ENCODE results near the gene RTEL1.
"Not testable (repeated sequence)": the region's sequence is repeated elsewhere in the genome, so short reads cannot be mapped to it uniquely, and the experiment has no call there.

Gene RTEL1

GRCh38 chr20:63611646-63612045 lies 46.5 kb upstream of the RTEL1 start:
- Histone ChIP-seq H3K4me2 (ENCODE audit: low read length) (no peak overlapping the region), H3K9ac (ENCODE audit: low read length) (no peak overlapping the region), H3K4me3 (ENCODE audit: low read depth, low read length, poor library complexity, severe bottlenecking) (no peak overlapping the region), H3K9me2 (ENCODE audit: low read depth, low read length) (no peaks in the 10 kb centered on the region), H4K20me1 (ENCODE audit: insufficient read depth, low read length) (no peaks in the 10 kb centered on the region), H3K27me3 (ENCODE audit: insufficient read depth, low read length) (no peaks in the 10 kb centered on the region), H3K4me1 (ENCODE audit: insufficient read depth, low read length, severe bottlenecking) (no peaks in the 10 kb centered on the region), H2AFZ (ENCODE audit: low read length) (no peak overlapping the region), H3K36me3 (ENCODE audit: insufficient read depth, low read length) (peaks cover 38% of the 10 kb centered on the region), H3K27ac (ENCODE audit: low read depth, low read length, poor library complexity, severe bottlenecking) (no peak overlapping the region), H3F3A (ENCODE audit: insufficient read depth, low read length) (no peaks in the 10 kb centered on the region), H3K9me3 (ENCODE audit: low read length) (no peaks in the 10 kb centered on the region), H3K79me2 (ENCODE audit: insufficient read depth, low read length) (no peaks in the 10 kb centered on the region)
- TF ChIP-seq EZH2 (IDR thresholded peaks at IDR 0.05; ENCODE audit: borderline replicate concordance, low read length) (no peak), CTCF (IDR thresholded peaks at IDR 0.05; ENCODE audit: low read length) (no peak)

GRCh38 chr20:63612276-63612931 lies 45.7 kb upstream of the RTEL1 start:
- Histone ChIP-seq H3K36me3 (ENCODE audit: insufficient read depth, low read length) (peaks cover 45% of the 10 kb centered on the region), H3K27ac (ENCODE audit: low read depth, low read length, poor library complexity, severe bottlenecking) (no peak overlapping the region), H3K4me3 (ENCODE audit: low read depth, low read length, poor library complexity, severe bottlenecking) (no peak overlapping the region), H3K4me2 (ENCODE audit: low read length) (no peak overlapping the region), H3K27me3 (ENCODE audit: insufficient read depth, low read length) (no peaks in the 10 kb centered on the region), H2AFZ (ENCODE audit: low read length) (no peak overlapping the region), H3F3A (ENCODE audit: insufficient read depth, low read length) (no peaks in the 10 kb centered on the region), H3K4me1 (ENCODE audit: insufficient read depth, low read length, severe bottlenecking) (no peaks in the 10 kb centered on the region), H3K79me2 (ENCODE audit: insufficient read depth, low read length) (no peaks in the 10 kb centered on the region), H3K9me2 (ENCODE audit: low read depth, low read length) (no peaks in the 10 kb centered on the region), H3K9ac (ENCODE audit: low read length) (no peak overlapping the region), H4K20me1 (ENCODE audit: insufficient read depth, low read length) (no peaks in the 10 kb centered on the region), H3K9me3 (ENCODE audit: low read length) (no peaks in the 10 kb centered on the region)
- TF ChIP-seq EZH2 (IDR thresholded peaks at IDR 0.05; ENCODE audit: borderline replicate concordance, low read length) (no peak), CTCF (IDR thresholded peaks at IDR 0.05; ENCODE audit: low read length) (no peak)

- H3K4me3 ChIP-seq (ENCODE audit: low read depth, low read length, poor library complexity, severe bottlenecking); H3K4me2 ChIP-seq (ENCODE audit: low read length); H2AFZ ChIP-seq (ENCODE audit: low read length); H3K9me2 ChIP-seq (ENCODE audit: low read depth, low read length); H3K9me3 ChIP-seq (ENCODE audit: low read length); H3K27ac ChIP-seq (ENCODE audit: low read depth, low read length, poor library complexity, severe bottlenecking); H3F3A ChIP-seq (ENCODE audit: insufficient read depth, low read length); H3K4me1 ChIP-seq (ENCODE audit: insufficient read depth, low read length, severe bottlenecking); H4K20me1 ChIP-seq (ENCODE audit: insufficient read depth, low read length); H3K27me3 ChIP-seq (ENCODE audit: insufficient read depth, low read length); H3K9ac ChIP-seq (ENCODE audit: low read length); H3K79me2 ChIP-seq (ENCODE audit: insufficient read depth, low read length): not testable (repeated sequence)
- TF ChIP-seq CTCF (IDR thresholded peaks at IDR 0.05; ENCODE audit: low read length), result 0 out of 2 replicates have a peak, but pooled peaks have one; percentile 20
- H3K36me3 ChIP-seq (ENCODE audit: insufficient read depth, low read length), result peaks cover 61% of the 10 kb centered on the region
Observed at GRCh38 chr20:63613863-63614594, 44.1 kb upstream of the RTEL1 start.
